ENCODE measurements around the gene GRID1.

Gene GRID1

GRCh38 chr10:86123715-86124114, 242.9 kb downstream of the GRID1 start:
- H3K9me3 ChIP-seq (ENCODE audit: control insufficient read depth, low read length), result no peaks in the 10 kb centered on the region
- no peak overlapping the region for H3K18ac ChIP-seq (ENCODE audit: low read depth in 1 of 2, low read length in 2 of 2)
- DNase-seq, result no peak
- H3K4me2 ChIP-seq (ENCODE audit: low read length, poor library complexity, severe bottlenecking), result no peak overlapping the region
- H3K4me3 ChIP-seq (ENCODE audit: insufficient read depth in 1 of 2, low read depth in 1 of 2, low read length in 2 of 2), result no peak overlapping the region
- no peak overlapping the region for H2AK5ac ChIP-seq (ENCODE audit: low read length, severe bottlenecking)
- H2AFZ ChIP-seq (ENCODE audit: low read depth, low read length), result no peak overlapping the region
- H3K14ac ChIP-seq (ENCODE audit: low read length in 2 of 2), result no peak overlapping the region
- no peak overlapping the region for H3K9ac ChIP-seq (ENCODE audit: low read length)
- 50% methylated on average over 6 of the region's 6 CpGs for WGBS
- no peaks in the 10 kb centered on the region for H3K4me1 ChIP-seq (ENCODE audit: control insufficient read depth, insufficient read depth, low read depth, low read length)
- no peaks in the 10 kb centered on the region for H3K36me3 ChIP-seq (ENCODE audit: control insufficient read depth in 1 of 2, insufficient read depth in 2 of 2, low read depth in 1 of 2, low read length in 2 of 2)
- H3K4ac ChIP-seq (ENCODE audit: low read depth in 1 of 2, low read length in 2 of 2), result no peak overlapping the region
- H2BK15ac ChIP-seq (ENCODE audit: low read depth, poor library complexity, severe bottlenecking), result no peak overlapping the region
- H4K8ac ChIP-seq (ENCODE audit: low read length), result no peak overlapping the region
- H2BK5ac ChIP-seq (ENCODE audit: low read depth, low read length, poor library complexity, severe bottlenecking), result no peak overlapping the region
- H3K79me1 ChIP-seq (replicated peaks; ENCODE audit: low read length, poor library complexity, severe bottlenecking), result no peaks in the 10 kb centered on the region
- no peak overlapping the region for H3K27ac ChIP-seq (ENCODE audit: low read length, poor library complexity, severe bottlenecking)
- no peak overlapping the region for H2BK12ac ChIP-seq (ENCODE audit: low read length in 2 of 2)
- no peak overlapping the region for H2BK120ac ChIP-seq (ENCODE audit: low read depth, low read length)
- no peak overlapping the region for H3K23ac ChIP-seq (ENCODE audit: low read length in 2 of 2)
- H3K27me3 ChIP-seq (ENCODE audit: control insufficient read depth in 1 of 2, insufficient read depth in 1 of 2, low read length in 2 of 2), result no peaks in the 10 kb centered on the region
- no peak overlapping the region for H4K91ac ChIP-seq (ENCODE audit: low read length)

- Histone ChIP-seq H2AFZ (ENCODE audit: low read depth, low read length) (no peak overlapping the region), H3K27ac (ENCODE audit: low read length, poor library complexity, severe bottlenecking) (no peak overlapping the region), H2BK5ac (ENCODE audit: low read depth, low read length, poor library complexity, severe bottlenecking) (no peak overlapping the region), H2AK5ac (ENCODE audit: low read length, severe bottlenecking) (no peak overlapping the region), H3K9me3 (ENCODE audit: control insufficient read depth, low read length) (no peaks in the 10 kb centered on the region), H4K8ac (ENCODE audit: low read length) (no peak overlapping the region), H3K14ac (ENCODE audit: low read length in 2 of 2) (no peak overlapping the region), H3K4me3 (ENCODE audit: insufficient read depth in 1 of 2, low read depth in 1 of 2, low read length in 2 of 2) (no peak overlapping the region), H3K79me1 (replicated peaks; ENCODE audit: low read length, poor library complexity, severe bottlenecking) (no peaks in the 10 kb centered on the region), H3K9ac (ENCODE audit: low read length) (no peak overlapping the region), H3K36me3 (ENCODE audit: control insufficient read depth in 1 of 2, insufficient read depth in 2 of 2, low read depth in 1 of 2, low read length in 2 of 2) (no peaks in the 10 kb centered on the region), H2BK15ac (ENCODE audit: low read depth, poor library complexity, severe bottlenecking) (no peak overlapping the region), H3K23ac (ENCODE audit: low read length in 2 of 2) (no peak overlapping the region), H2BK120ac (ENCODE audit: low read depth, low read length) (no peak overlapping the region), H3K18ac (ENCODE audit: low read depth in 1 of 2, low read length in 2 of 2) (no peak overlapping the region), H3K4ac (ENCODE audit: low read depth in 1 of 2, low read length in 2 of 2) (no peak overlapping the region), H2BK12ac (ENCODE audit: low read length in 2 of 2) (no peak overlapping the region), H4K91ac (ENCODE audit: low read length) (no peak overlapping the region), H3K4me1 (ENCODE audit: control insufficient read depth, insufficient read depth, low read depth, low read length) (no peaks in the 10 kb centered on the region), H3K27me3 (ENCODE audit: control insufficient read depth in 1 of 2, insufficient read depth in 1 of 2, low read length in 2 of 2) (no peaks in the 10 kb centered on the region), H3K4me2 (ENCODE audit: low read length, poor library complexity, severe bottlenecking) (no peak overlapping the region)
- no peak for DNase-seq
- WGBS, result 76% methylated on average over 4 of the region's 4 CpGs
These were observed 243.3 kb downstream of the GRID1 start for GRCh38 chr10:86123304-86123703.

GRCh38 chr10:86122646-86123045, 243.9 kb downstream of the GRID1 start:
- 50% methylated on average over 2 of the region's 2 CpGs for WGBS
- no peak overlapping the region for H3K4me3 ChIP-seq (ENCODE audit: insufficient read depth in 1 of 2, low read depth in 1 of 2, low read length in 2 of 2)

GRCh38 chr10:86121200-86121599, 245.4 kb downstream of the GRID1 start:
- no peak overlapping the region for H2BK120ac ChIP-seq (ENCODE audit: low read depth, low read length)
- no peaks in the 10 kb centered on the region for H3K27me3 ChIP-seq (ENCODE audit: control insufficient read depth in 1 of 2, insufficient read depth in 1 of 2, low read length in 2 of 2)
- H2BK15ac ChIP-seq (ENCODE audit: low read depth, poor library complexity, severe bottlenecking), result no peak overlapping the region
- no peak overlapping the region for H3K4me3 ChIP-seq (ENCODE audit: insufficient read depth in 1 of 2, low read depth in 1 of 2, low read length in 2 of 2)
- no peak overlapping the region for H2AK5ac ChIP-seq (ENCODE audit: low read length, severe bottlenecking)
- H3K4me1 ChIP-seq (ENCODE audit: control insufficient read depth, insufficient read depth, low read depth, low read length), result no peaks in the 10 kb centered on the region
- H3K23ac ChIP-seq (ENCODE audit: low read length in 2 of 2), result no peak overlapping the region
- no peaks in the 10 kb centered on the region for H3K79me1 ChIP-seq (replicated peaks; ENCODE audit: low read length, poor library complexity, severe bottlenecking)
- no peak overlapping the region for H4K91ac ChIP-seq (ENCODE audit: low read length)
- no peak overlapping the region for H3K18ac ChIP-seq (ENCODE audit: low read depth in 1 of 2, low read length in 2 of 2)
- DNase-seq, result no peak
- no peaks in the 10 kb centered on the region for H3K9me3 ChIP-seq (ENCODE audit: control insufficient read depth, low read length)
- H4K8ac ChIP-seq (ENCODE audit: low read length), result no peak overlapping the region
- 86% methylated on average over 1 of the region's 1 CpG for WGBS
- H3K9ac ChIP-seq (ENCODE audit: low read length), result no peak overlapping the region
- H3K14ac ChIP-seq (ENCODE audit: low read length in 2 of 2), result no peak overlapping the region
- no peak overlapping the region for H2AFZ ChIP-seq (ENCODE audit: low read depth, low read length)
- H3K4ac ChIP-seq (ENCODE audit: low read depth in 1 of 2, low read length in 2 of 2), result no peak overlapping the region
- H2BK12ac ChIP-seq (ENCODE audit: low read length in 2 of 2), result no peak overlapping the region
- H3K27ac ChIP-seq (ENCODE audit: low read length, poor library complexity, severe bottlenecking), result no peak overlapping the region
- no peak overlapping the region for H2BK5ac ChIP-seq (ENCODE audit: low read depth, low read length, poor library complexity, severe bottlenecking)
- H3K4me2 ChIP-seq (ENCODE audit: low read length, poor library complexity, severe bottlenecking), result no peak overlapping the region
- H3K36me3 ChIP-seq (ENCODE audit: control insufficient read depth in 1 of 2, insufficient read depth in 2 of 2, low read depth in 1 of 2, low read length in 2 of 2), result no peaks in the 10 kb centered on the region

More at GRCh38 chr10:86122646-86123045, 243.9 kb downstream of the GRID1 start:
- Histone ChIP-seq H2AK5ac (ENCODE audit: low read length, severe bottlenecking) (no peak overlapping the region), H3K4ac (ENCODE audit: low read depth in 1 of 2, low read length in 2 of 2) (no peak overlapping the region), H3K4me1 (ENCODE audit: control insufficient read depth, insufficient read depth, low read depth, low read length) (no peaks in the 10 kb centered on the region), H3K9ac (ENCODE audit: low read length) (no peak overlapping the region), H3K79me1 (replicated peaks; ENCODE audit: low read length, poor library complexity, severe bottlenecking) (no peaks in the 10 kb centered on the region), H3K14ac (ENCODE audit: low read length in 2 of 2) (no peak overlapping the region), H4K91ac (ENCODE audit: low read length) (no peak overlapping the region), H2AFZ (ENCODE audit: low read depth, low read length) (no peak overlapping the region), H2BK5ac (ENCODE audit: low read depth, low read length, poor library complexity, severe bottlenecking) (no peak overlapping the region), H4K8ac (ENCODE audit: low read length) (no peak overlapping the region), H3K9me3 (ENCODE audit: control insufficient read depth, low read length) (no peaks in the 10 kb centered on the region), H2BK120ac (ENCODE audit: low read depth, low read length) (no peak overlapping the region), H3K4me2 (ENCODE audit: low read length, poor library complexity, severe bottlenecking) (no peak overlapping the region), H2BK15ac (ENCODE audit: low read depth, poor library complexity, severe bottlenecking) (no peak overlapping the region), H3K27ac (ENCODE audit: low read length, poor library complexity, severe bottlenecking) (no peak overlapping the region), H2BK12ac (ENCODE audit: low read length in 2 of 2) (no peak overlapping the region), H3K36me3 (ENCODE audit: control insufficient read depth in 1 of 2, insufficient read depth in 2 of 2, low read depth in 1 of 2, low read length in 2 of 2) (no peaks in the 10 kb centered on the region), H3K27me3 (ENCODE audit: control insufficient read depth in 1 of 2, insufficient read depth in 1 of 2, low read length in 2 of 2) (no peaks in the 10 kb centered on the region), H3K18ac (ENCODE audit: low read depth in 1 of 2, low read length in 2 of 2) (no peak overlapping the region), H3K23ac (ENCODE audit: low read length in 2 of 2) (no peak overlapping the region)
- DNase-seq, result no peak

Measured in mesenchymal stem cell (in vitro differentiated cells and primary cell).